Thyroid gland (tissue), 4 donors: ENCODE measurements around the gene LMX1B. TPM values are rescaled to one million over a fixed set of nuclear protein-coding genes. Genes with fewer than 3 reads are reported as not detected.
A peak's percentile ranks its signal among the peaks of the same experiment; 100 is the strongest.

Experiments used
- DNase-seq, 2 donors: peaks; one replicate each; pipeline ENCODE4 v3.0.0-alpha.2; 2019
- H3K27ac ChIP-seq, 3 donors: fragments of 200-600 bp; sonication (generic); 1 replicate in 2 of 3; 2 replicates in 1 of 3; pipeline ENCODE4 v1.5.1; 2016 to 2019; ENCODE audit warnings: mild to moderate bottlenecking in 1 of 3, moderate library complexity in 1 of 3
- H3K27me3 ChIP-seq: fragments of 200-600 bp; sonication (generic); one replicate; pipeline ENCODE4 v1.5.1; 2019
- H3K36me3 ChIP-seq, 2 donors: fragments of 200-600 bp; sonication (generic); one replicate each; pipeline ENCODE4 v1.5.1; 2016 to 2019
- H3K4me1 ChIP-seq, 2 donors: fragments of 200-600 bp; sonication (generic); one replicate each; pipeline ENCODE4 v1.5.1; 2017 to 2019
- H3K4me3 ChIP-seq, 3 donors: fragments of 200-600 bp; sonication (generic); replicated peaks in 1 of 3; 1 replicate in 2 of 3; 2 replicates in 1 of 3; pipeline ENCODE4 v1.5.1; 2016; ENCODE audit warnings: mild to moderate bottlenecking in 1 of 3
- H3K9me3 ChIP-seq: fragments of 200-600 bp; sonication (generic); one replicate; pipeline ENCODE4 v1.5.1; 2017
- POLR2A ChIP-seq, 2 donors: fragments of 450-650 bp; IDR thresholded peaks; one replicate each; pipeline ENCODE4 v1.6.1; 2017; ENCODE audit warnings: antibody characterized with exemption in 2 of 2, mild to moderate bottlenecking in 2 of 2, moderate library complexity in 1 of 2
- WGBS, 2 donors: methylation state at CpG; one replicate each; pipeline ENCODE4 v1.1.5; 2017; 5-methylcytosine and 5-hydroxymethylcytosine counted together
- intact Hi-C: fragments of 100-400 bp; cut with DNase I; formaldehyde crosslinking; loops from one replicate; pipeline ENCODE4 v1.15.1; 2023
- total RNA-seq, 4 donors: library from RNA; depleted of rRNA; stranded (reverse); fragments of >200 nt; gene quantifications; one replicate each; pipeline ENCODE4 v1.2.3, GENCODE V29; 2016
- TF ChIP-seq, protein P1 (sequence below), 6 experiments: fragments of 200-600 bp in 3 of 6; fragments of 450-650 bp in 3 of 6; sonication (generic) in 3 of 6; IDR thresholded peaks; one replicate each; pipeline ENCODE4 v1.5.1; 2016 to 2019; ENCODE audit warnings: antibody characterized with exemption in 6 of 6, mild to moderate bottlenecking in 2 of 6, inconsistent platforms in 1 of 6, moderate library complexity in 1 of 6

The LMX1B gene
- total RNA-seq, 4 donors from 2014 or later: 0.68 to 5.5 (median 1.7) TPM

DNA sequence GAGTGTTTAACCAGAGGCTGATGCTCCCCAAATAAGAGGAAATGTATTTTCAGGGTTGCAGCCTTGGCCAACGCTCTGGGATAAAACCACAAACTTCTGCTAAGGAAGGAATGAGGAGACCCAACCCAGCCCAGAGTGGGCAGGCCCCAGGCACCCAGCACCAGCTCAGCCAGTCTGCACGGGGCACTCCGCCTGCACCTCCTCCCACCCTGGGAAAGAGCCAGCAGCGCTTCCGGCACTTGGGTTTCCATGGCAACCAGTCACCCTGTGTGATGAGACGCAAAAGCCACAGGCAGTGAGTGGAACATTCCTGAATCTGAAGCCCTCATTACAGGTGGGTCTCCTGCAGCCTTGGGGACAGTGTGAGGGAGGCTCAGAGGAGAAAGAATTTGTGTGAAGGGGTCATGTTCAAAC, 105.9 kb downstream of the LMX1B start:
- TF ChIP-seq, protein P1, sequence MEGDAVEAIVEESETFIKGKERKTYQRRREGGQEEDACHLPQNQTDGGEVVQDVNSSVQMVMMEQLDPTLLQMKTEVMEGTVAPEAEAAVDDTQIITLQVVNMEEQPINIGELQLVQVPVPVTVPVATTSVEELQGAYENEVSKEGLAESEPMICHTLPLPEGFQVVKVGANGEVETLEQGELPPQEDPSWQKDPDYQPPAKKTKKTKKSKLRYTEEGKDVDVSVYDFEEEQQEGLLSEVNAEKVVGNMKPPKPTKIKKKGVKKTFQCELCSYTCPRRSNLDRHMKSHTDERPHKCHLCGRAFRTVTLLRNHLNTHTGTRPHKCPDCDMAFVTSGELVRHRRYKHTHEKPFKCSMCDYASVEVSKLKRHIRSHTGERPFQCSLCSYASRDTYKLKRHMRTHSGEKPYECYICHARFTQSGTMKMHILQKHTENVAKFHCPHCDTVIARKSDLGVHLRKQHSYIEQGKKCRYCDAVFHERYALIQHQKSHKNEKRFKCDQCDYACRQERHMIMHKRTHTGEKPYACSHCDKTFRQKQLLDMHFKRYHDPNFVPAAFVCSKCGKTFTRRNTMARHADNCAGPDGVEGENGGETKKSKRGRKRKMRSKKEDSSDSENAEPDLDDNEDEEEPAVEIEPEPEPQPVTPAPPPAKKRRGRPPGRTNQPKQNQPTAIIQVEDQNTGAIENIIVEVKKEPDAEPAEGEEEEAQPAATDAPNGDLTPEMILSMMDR (IDR thresholded peaks at IDR 0.05): no peak
- peak in 1 of 2 donors; percentile 34 for TF ChIP-seq POLR2A (IDR thresholded peaks at IDR 0.05)
- peak; percentile 94 to 95 for DNase-seq
- Histone ChIP-seq H3K27ac (peak overlapping the region; percentile 66 to 75 (median 72)), H3K27me3 (no peaks in the 10 kb centered on the region), H3K4me3 (no peak overlapping the region), H3K4me1 (peaks cover 16 to 22% of the 10 kb centered on the region in 2 donors), H3K9me3 (no peaks in the 10 kb centered on the region), H3K36me3 (no peaks in the 10 kb centered on the region)
- intact Hi-C loops: no loop called here
- WGBS, 2 donors: 0 to 4% methylated on average over 4 to 6 of the region's 6 CpGs

- 68 to 81% methylated on average over 4 to 5 of the region's 5 CpGs for WGBS, 2 donors
- H3K27ac ChIP-seq: peak overlapping the region; percentile 66 to 75 (median 72)
- no peak for DNase-seq
- H3K4me3 ChIP-seq: no peak overlapping the region
- H3K27me3 ChIP-seq: no peaks in the 10 kb centered on the region
- H3K36me3 ChIP-seq: no peaks in the 10 kb centered on the region
- intact Hi-C loops: no loop called here
- H3K9me3 ChIP-seq: no peaks in the 10 kb centered on the region
- H3K4me1 ChIP-seq: peaks cover 16 to 22% of the 10 kb centered on the region in 2 donors
- no peak for TF ChIP-seq POLR2A (IDR thresholded peaks at IDR 0.05)
- TF ChIP-seq, protein P1 (IDR thresholded peaks at IDR 0.05): no peak
These were observed 106.3 kb downstream of the LMX1B start for GRCh38 chr9:126720036-126720435.

GRCh38 chr9:126720661-126721563, 107.2 kb downstream of the LMX1B start:
- intact Hi-C loops: no loop called here
- WGBS, 2 donors: 88 to 89% methylated on average over 19 of the region's 19 CpGs
- no peak for DNase-seq
- no peak overlapping the region for H3K4me3 ChIP-seq
- no peaks in the 10 kb centered on the region for H3K9me3 ChIP-seq
- peaks cover 16 to 22% of the 10 kb centered on the region in 2 donors for H3K4me1 ChIP-seq
- no peaks in the 10 kb centered on the region for H3K27me3 ChIP-seq
- no peaks in the 10 kb centered on the region for H3K36me3 ChIP-seq
- peak overlapping the region in 2 of 3 donors; percentile 74 to 82 for H3K27ac ChIP-seq
- TF ChIP-seq, protein P1 (IDR thresholded peaks at IDR 0.05): no peak
- TF ChIP-seq POLR2A (IDR thresholded peaks at IDR 0.05): no peak

DNA sequence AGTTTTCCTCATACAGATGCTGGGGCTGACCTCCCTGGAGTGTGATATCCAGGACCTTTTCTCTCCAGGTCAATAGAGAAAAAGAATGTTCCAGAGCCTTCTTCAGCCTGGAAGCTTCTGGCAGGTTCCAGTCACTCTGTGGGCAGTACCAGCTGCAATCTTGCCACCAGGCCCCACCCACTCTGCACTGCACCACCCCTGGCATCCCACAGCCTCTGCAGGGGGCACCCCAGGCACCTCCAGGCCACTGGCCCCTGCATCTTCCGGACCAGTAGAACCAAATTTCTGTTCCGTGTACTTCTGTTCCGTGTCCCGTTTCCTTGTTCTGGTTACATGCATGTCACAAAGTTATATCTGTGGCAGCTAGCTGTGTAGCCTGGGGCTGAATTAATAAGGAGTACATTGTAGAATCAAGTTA, 107.8 kb downstream of the LMX1B start:
- H3K4me1 ChIP-seq: peaks cover 16 to 22% of the 10 kb centered on the region in 2 donors
- TF ChIP-seq POLR2A (IDR thresholded peaks at IDR 0.05): no peak
- H3K9me3 ChIP-seq: no peaks in the 10 kb centered on the region
- H3K36me3 ChIP-seq: no peaks in the 10 kb centered on the region
- DNase-seq: peak in 1 of 2 donors; percentile 18
- H3K4me3 ChIP-seq: no peak overlapping the region
- intact Hi-C loops: no loop called here
- H3K27me3 ChIP-seq: no peaks in the 10 kb centered on the region
- 87 to 100% methylated on average over 4 of the region's 4 CpGs for WGBS, 2 donors
- H3K27ac ChIP-seq: peak overlapping the region in 2 of 3 donors; percentile 74 to 82

GRCh38 chr9:126722252-126722921, 108.7 kb downstream of the LMX1B start:
- WGBS, 2 donors: 2 to 6% methylated on average over 6 to 7 of the region's 45 CpGs
- peak overlapping the region; percentile 61 to 82 (median 74) for H3K27ac ChIP-seq

More at GRCh38 chr9:126722252-126722921, 108.7 kb downstream of the LMX1B start:
- no peaks in the 10 kb centered on the region for H3K27me3 ChIP-seq
- intact Hi-C loops: no loop called here
- no peaks in the 10 kb centered on the region for H3K9me3 ChIP-seq
- peak in 1 of 2 donors; percentile 63 for TF ChIP-seq POLR2A (IDR thresholded peaks at IDR 0.05)
- TF ChIP-seq, protein P1 (IDR thresholded peaks at IDR 0.05): no peak
- peak; percentile 94 for DNase-seq
- H3K4me1 ChIP-seq: peaks cover 16 to 22% of the 10 kb centered on the region in 2 donors
- H3K4me3 ChIP-seq: peak overlapping the region; percentile 54 to 72 (median 56)
- no peaks in the 10 kb centered on the region for H3K36me3 ChIP-seq
